Measurements from ENCODE around the gene FAM76B. TPM values are rescaled to one million over a fixed set of nuclear protein-coding genes. Genes with fewer than 3 reads are reported as not detected.

FAM76B gene
- polyA plus RNA-seq, 1 donor (not counting 4 experiments of a cell fraction or from before 2014, with no cell fraction given): 17.4 TPM

GRCh38 chr11:95727620-95728019, 62.0 kb downstream of the FAM76B start:
- Histone ChIP-seq H3K9ac (ENCODE audit: control insufficient read depth, extremely low read depth, insufficient read depth, low read length) (no peak overlapping the region), H3K4me3 (ENCODE audit: control insufficient read depth in 2 of 3, extremely low read depth in 1 of 3, insufficient read depth in 2 of 3, low read depth in 1 of 3, low read length in 3 of 3) (no peak overlapping the region), H4K20me1 (ENCODE audit: control insufficient read depth, extremely low read depth, insufficient read depth, low read length) (no peaks in the 10 kb centered on the region), H3K4me1 (ENCODE audit: control insufficient read depth, extremely low read depth, insufficient read depth, low read length) (no peaks in the 10 kb centered on the region), H3K36me3 (ENCODE audit: control insufficient read depth in 2 of 2, extremely low read depth in 1 of 2, insufficient read depth in 2 of 2, low read length in 2 of 2) (no peaks in the 10 kb centered on the region), H2AFZ (ENCODE audit: control insufficient read depth, low read length) (no peak overlapping the region), H3K27ac (ENCODE audit: control insufficient read depth, insufficient read depth, low read length) (no peak overlapping the region), H3K4me2 (ENCODE audit: control insufficient read depth, extremely low read depth, insufficient read depth, low read depth, low read length) (no peak overlapping the region), H3K27me3 (ENCODE audit: control insufficient read depth, extremely low read depth, insufficient read depth, low read length) (no peaks in the 10 kb centered on the region), H3K79me2 (ENCODE audit: control insufficient read depth, insufficient read depth, low read length) (no peaks in the 10 kb centered on the region), H3K9me1 (ENCODE audit: control insufficient read depth, extremely low read depth, insufficient read depth, low read length) (no peaks in the 10 kb centered on the region), H3K9me3 (ENCODE audit: control insufficient read depth, low read depth, low read length) (no peaks in the 10 kb centered on the region)
- no peak for DNase-seq (ENCODE audit: low read depth, low spot score)
- no peak for FAIRE-seq
- dilution Hi-C loops (cut with MboI; ENCODE audit: extremely low pct_ligation_motif_present, low sequenced_read_pairs): no loop called here
- TF ChIP-seq EZH2 (IDR thresholded peaks at IDR 0.05; ENCODE audit: low read length): no peak
- no peak for TF ChIP-seq CTCF (optimal IDR thresholded peaks at IDR 0.05 in 1 of 3, IDR thresholded peaks at IDR 0.05 in 1 of 3, conservative IDR thresholded peaks at IDR 0.05 in 1 of 3; ENCODE audit: extremely low read depth in 1 of 3, insufficient read depth in 2 of 3, low read length in 3 of 3)

GRCh38 chr11:95727111-95727510, 62.5 kb downstream of the FAM76B start:
- Histone ChIP-seq H3K9ac (ENCODE audit: control insufficient read depth, extremely low read depth, insufficient read depth, low read length) (no peak overlapping the region), H3K4me1 (ENCODE audit: control insufficient read depth, extremely low read depth, insufficient read depth, low read length) (no peaks in the 10 kb centered on the region), H3K36me3 (ENCODE audit: control insufficient read depth in 2 of 2, extremely low read depth in 1 of 2, insufficient read depth in 2 of 2, low read length in 2 of 2) (no peaks in the 10 kb centered on the region), H3K9me1 (ENCODE audit: control insufficient read depth, extremely low read depth, insufficient read depth, low read length) (no peaks in the 10 kb centered on the region), H3K27me3 (ENCODE audit: control insufficient read depth, extremely low read depth, insufficient read depth, low read length) (no peaks in the 10 kb centered on the region), H3K9me3 (ENCODE audit: control insufficient read depth, low read depth, low read length) (no peaks in the 10 kb centered on the region), H3K4me3 (ENCODE audit: control insufficient read depth in 2 of 3, extremely low read depth in 1 of 3, insufficient read depth in 2 of 3, low read depth in 1 of 3, low read length in 3 of 3) (no peak overlapping the region), H3K79me2 (ENCODE audit: control insufficient read depth, insufficient read depth, low read length) (no peaks in the 10 kb centered on the region), H3K4me2 (ENCODE audit: control insufficient read depth, extremely low read depth, insufficient read depth, low read depth, low read length) (no peak overlapping the region), H3K27ac (ENCODE audit: control insufficient read depth, insufficient read depth, low read length) (no peak overlapping the region), H4K20me1 (ENCODE audit: control insufficient read depth, extremely low read depth, insufficient read depth, low read length) (no peaks in the 10 kb centered on the region), H2AFZ (ENCODE audit: control insufficient read depth, low read length) (no peak overlapping the region)
- DNase-seq (ENCODE audit: low read depth, low spot score) (no peak), FAIRE-seq (no peak)
- no peak for TF ChIP-seq EZH2 (IDR thresholded peaks at IDR 0.05; ENCODE audit: low read length)
- no peak for TF ChIP-seq CTCF (optimal IDR thresholded peaks at IDR 0.05 in 1 of 3, IDR thresholded peaks at IDR 0.05 in 1 of 3, conservative IDR thresholded peaks at IDR 0.05 in 1 of 3; ENCODE audit: extremely low read depth in 1 of 3, insufficient read depth in 2 of 3, low read length in 3 of 3)
- dilution Hi-C loops (cut with MboI; ENCODE audit: extremely low pct_ligation_motif_present, low sequenced_read_pairs): no loop called here

All from keratinocyte (primary cell).